LoVo (cell line): ENCODE results near the gene ZMPSTE24.
A peak's percentile ranks its signal among the peaks of the same experiment; 100 is the strongest.
"Not testable (repeated sequence)": the region's sequence is repeated elsewhere in the genome, so short reads cannot be mapped to it uniquely, and the experiment has no call there.

ENCODE experiments used
- DNase-seq: peaks from one replicate; pipeline ENCODE4 v3.0.0-alpha.2; 2016; ENCODE audit warnings: low spot score

ZMPSTE24 gene

GRCh38 chr1:40318970-40319621, 61.1 kb downstream of the ZMPSTE24 start:
- DNase-seq, result no peak

GRCh38 chr1:40331403-40331802, 73.4 kb downstream of the ZMPSTE24 start:
- not testable (repeated sequence) for DNase-seq

GRCh38 chr1:40332695-40333094, 74.7 kb downstream of the ZMPSTE24 start:
- no peak for DNase-seq

DNA sequence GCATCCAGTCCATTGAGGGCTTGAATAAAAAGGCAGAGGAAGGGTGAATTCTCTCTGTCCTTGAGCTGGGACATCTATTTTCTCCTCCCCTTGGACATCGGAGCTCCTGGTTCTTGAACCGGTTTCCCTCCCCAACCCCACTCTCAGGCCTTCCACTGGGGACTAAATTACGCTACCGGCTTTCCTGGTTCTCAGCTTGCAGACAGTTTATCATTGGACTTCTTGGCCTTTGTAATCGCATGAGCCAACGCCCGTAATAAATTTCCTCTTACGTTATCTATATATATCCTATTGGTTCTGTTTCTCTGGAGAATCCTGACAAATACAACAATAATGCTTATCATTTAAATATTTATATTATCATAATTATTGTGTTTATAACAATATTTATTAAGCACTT, 79.4 kb downstream of the ZMPSTE24 start:
- no peak for DNase-seq

GRCh38 chr1:40338745-40339419, 80.8 kb downstream of the ZMPSTE24 start:
- DNase-seq, result peak; percentile 73

DNA sequence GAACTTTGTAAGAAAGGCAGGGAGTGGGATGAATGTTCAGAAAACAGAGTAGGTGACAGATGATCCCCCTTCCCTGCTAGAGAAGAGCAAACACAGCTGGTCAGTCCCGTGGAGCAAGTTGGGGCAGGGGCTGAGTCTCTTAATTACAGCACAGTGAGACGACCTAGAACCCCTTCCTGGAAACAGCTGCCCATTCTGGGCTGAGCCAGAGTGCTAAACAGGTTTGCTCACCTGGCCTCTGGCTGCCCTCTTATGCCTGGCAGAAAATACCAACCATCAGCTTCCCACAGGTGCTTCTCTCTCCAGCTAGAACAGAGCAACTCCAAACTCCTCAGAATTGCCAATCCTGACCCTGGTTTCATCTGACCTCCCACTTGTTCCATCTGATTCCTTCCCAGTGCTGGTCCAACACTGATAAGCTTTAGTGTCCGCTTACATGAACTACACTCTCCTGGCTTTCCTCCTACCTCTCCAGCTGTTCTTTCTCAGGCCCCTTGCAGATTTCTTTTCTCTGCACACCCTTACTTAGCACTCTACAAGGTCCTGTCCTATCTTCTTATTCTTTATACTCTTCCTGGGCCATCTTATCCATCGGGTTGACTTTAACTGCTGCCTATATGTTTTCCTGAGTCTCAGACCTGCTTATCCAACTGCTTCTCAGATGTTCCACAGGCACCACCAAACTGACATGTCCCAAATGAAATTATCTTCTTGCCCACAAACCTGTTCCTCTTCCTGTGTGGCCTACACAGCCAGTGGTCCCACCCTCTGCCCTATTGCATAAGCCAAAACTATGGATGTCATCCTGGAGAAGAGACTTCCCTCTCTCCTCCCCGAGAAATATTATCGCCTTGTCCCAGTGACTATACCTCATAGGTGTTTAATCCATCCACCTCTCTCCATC, 81.6 kb downstream of the ZMPSTE24 start:
- DNase-seq, result no peak

- no peak for DNase-seq
These were observed 83.7 kb downstream of the ZMPSTE24 start for GRCh38 chr1:40341491-40342380.

DNA sequence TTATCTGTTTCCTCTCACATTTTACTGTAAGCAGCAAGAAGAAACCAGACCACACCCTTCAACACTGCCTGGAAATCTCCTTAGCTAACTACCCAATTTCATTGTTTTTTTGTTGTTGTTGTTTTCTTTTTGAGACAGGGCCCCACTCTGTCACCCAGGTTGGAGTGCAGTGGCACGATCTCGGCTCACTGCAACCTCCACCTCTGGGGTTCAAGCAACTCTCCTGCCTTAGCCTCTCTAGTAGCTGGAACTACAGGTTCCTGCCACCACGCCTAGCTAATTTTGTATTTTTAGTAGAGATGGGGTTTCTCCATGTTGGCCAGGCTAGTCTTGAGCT, 84.3 kb downstream of the ZMPSTE24 start:
- DNase-seq, result not testable (repeated sequence)
